ENCODE data around the gene DNAJA1. TPM values are rescaled to one million over a fixed set of nuclear protein-coding genes. Genes with fewer than 3 reads are reported as not detected.
"Not testable (repeated sequence)": the region's sequence is repeated elsewhere in the genome, so short reads cannot be mapped to it uniquely, and the experiment has no call there.

The DNAJA1 gene
- total RNA-seq, 6 donors from 2014 or later: 35.6 to 141 (median 94.0) TPM

GRCh38 chr9:33080534-33080933 is 55.5 kb downstream of the DNAJA1 start:
- WGBS, 2 donors: 58% methylated on average over 6 of the region's 6 CpGs
- Histone ChIP-seq H3K9me3 (no peaks in the 10 kb centered on the region), H3K36me3 (no peaks in the 10 kb centered on the region), H3K27me3 (no peaks in the 10 kb centered on the region), H3K4me3 (no peak overlapping the region), H3K4me1 (peaks cover 20 to 31% (median 23%) of the 10 kb centered on the region in 4 donors), H3K27ac (peak overlapping the region in 3 of 4 donors; percentile 33 to 67 (median 62))
- TF ChIP-seq CTCF (IDR thresholded peaks at IDR 0.05): no peak
- no peak for TF ChIP-seq EP300 (IDR thresholded peaks at IDR 0.05)
- no peak for TF ChIP-seq POLR2A (IDR thresholded peaks at IDR 0.05)
- no peak for TF ChIP-seq POLR2AphosphoS5 (IDR thresholded peaks at IDR 0.05)
- ATAC-seq (ENCODE audit: low FRiP score in 2 of 2) (no peak), DNase-seq (no peak)

- Histone ChIP-seq H3K27me3 (no peaks in the 10 kb centered on the region), H3K4me1 (peaks cover 16 to 26% (median 17%) of the 10 kb centered on the region in 4 donors), H3K4me3 (peak overlapping the region in 1 of 4 donors; percentile 7), H3K36me3 (no peaks in the 10 kb centered on the region), H3K9me3 (no peaks in the 10 kb centered on the region), H3K27ac (peak overlapping the region in 3 of 4 donors; percentile 33 to 67 (median 62))
- ATAC-seq (ENCODE audit: low FRiP score in 2 of 2) (peak; percentile 82 to 85), DNase-seq (peak in 1 of 2 donors; percentile 54)
- WGBS, 2 donors: 14 to 19% methylated on average over 9 of the region's 9 CpGs
- no peak for TF ChIP-seq POLR2A (IDR thresholded peaks at IDR 0.05)
- peak in 2 of 4 donors; percentile 44 to 67 for TF ChIP-seq EP300 (IDR thresholded peaks at IDR 0.05)
- peak; percentile 56 to 81 for TF ChIP-seq POLR2AphosphoS5 (IDR thresholded peaks at IDR 0.05)
- peak; percentile 68 to 89 (median 85) for TF ChIP-seq CTCF (IDR thresholded peaks at IDR 0.05)
Observed at GRCh38 chr9:33081128-33081851, 56.2 kb downstream of the DNAJA1 start.

GRCh38 chr9:33082128-33082527 is 57.1 kb downstream of the DNAJA1 start:
- 63 to 71% methylated on average over 5 of the region's 5 CpGs for WGBS, 2 donors

GRCh38 chr9:33082538-33083326 is 57.7 kb downstream of the DNAJA1 start:
- H3K27me3 ChIP-seq: no peaks in the 10 kb centered on the region
- no peak for DNase-seq
- no peaks in the 10 kb centered on the region for H3K36me3 ChIP-seq
- H3K27ac ChIP-seq: peak overlapping the region in 2 of 4 donors; percentile 31 to 32
- WGBS, 2 donors: 43 to 57% methylated on average over 8 of the region's 8 CpGs
- TF ChIP-seq CTCF (IDR thresholded peaks at IDR 0.05) (no peak), POLR2AphosphoS5 (IDR thresholded peaks at IDR 0.05) (no peak), EP300 (IDR thresholded peaks at IDR 0.05) (no peak), POLR2A (IDR thresholded peaks at IDR 0.05) (no peak)
- peaks cover 9 to 26% (median 15%) of the 10 kb centered on the region in 4 donors for H3K4me1 ChIP-seq
- H3K9me3 ChIP-seq: no peaks in the 10 kb centered on the region
- no peak overlapping the region for H3K4me3 ChIP-seq
- peak; percentile 9 to 57 for ATAC-seq (ENCODE audit: low FRiP score in 2 of 2)

More at GRCh38 chr9:33082128-33082527, 57.1 kb downstream of the DNAJA1 start:
- Histone ChIP-seq H3K4me3 (no peak overlapping the region), H3K4me1 (peaks cover 12 to 26% (median 16%) of the 10 kb centered on the region in 4 donors), H3K36me3 (no peaks in the 10 kb centered on the region), H3K27me3 (no peaks in the 10 kb centered on the region), H3K9me3 (no peaks in the 10 kb centered on the region), H3K27ac (peak overlapping the region in 2 of 4 donors; percentile 31 to 32)
- peak in 1 of 2 donors; percentile 19 for ATAC-seq (ENCODE audit: low FRiP score in 2 of 2)
- TF ChIP-seq POLR2A (IDR thresholded peaks at IDR 0.05): no peak
- no peak for TF ChIP-seq POLR2AphosphoS5 (IDR thresholded peaks at IDR 0.05)
- no peak for TF ChIP-seq EP300 (IDR thresholded peaks at IDR 0.05)
- TF ChIP-seq CTCF (IDR thresholded peaks at IDR 0.05): no peak
- no peak for DNase-seq

- not testable (repeated sequence) for H3K27ac ChIP-seq; H3K36me3 ChIP-seq; H3K9me3 ChIP-seq; ATAC-seq (ENCODE audit: low FRiP score in 2 of 2); H3K4me3 ChIP-seq; H3K27me3 ChIP-seq
- WGBS, 2 donors: 82% methylated on average over 9 of the region's 9 CpGs; no CpG with 5 or more reads in 1 of the 2 donors
- H3K4me1 ChIP-seq: peaks cover 9 to 25% (median 15%) of the 10 kb centered on the region in 4 donors
- DNase-seq: peak in 1 of 2 donors; percentile 44
Observed at GRCh38 chr9:33085672-33086071, 60.6 kb downstream of the DNAJA1 start.

Data from upper lobe of left lung (tissue), 6 donors.